Activated naive CD4-positive, alpha-beta T cell treated with anti-CD3 and anti-CD28 coated beads, Interleukin-2, amount 50 U/mL, for 72 hours (primary cell): ENCODE measurements around the gene DMC1. TPM values are rescaled to one million over a fixed set of nuclear protein-coding genes. Genes with fewer than 3 reads are reported as not detected.
"Not testable (repeated sequence)": the region's sequence is repeated elsewhere in the genome, so short reads cannot be mapped to it uniquely, and the experiment has no call there.

Source experiments
- ATAC-seq, 2 donors: fragments of 150-1000 bp; cut with Tn5 transposase; 2 replicates each; pipeline ENCODE4 v1.10.0; 2021; ENCODE audit warnings: mild to moderate bottlenecking in 2 of 2, moderate library complexity in 2 of 2
- DNase-seq, 2 donors: peaks; one replicate each; pipeline ENCODE4 v3.0.0; 2021 to 2022; ENCODE audit warnings: low spot score in 2 of 2
- H3K27ac Mint-ChIP-seq, 2 donors: one replicate each; pipeline ENCODE4 v1.8.0; 2022; ENCODE audit warnings: mild to moderate bottlenecking in 2 of 2, mixed read lengths in 2 of 2
- H3K36me3 Mint-ChIP-seq, 2 donors: one replicate each; pipeline ENCODE4 v1.8.0; 2022; ENCODE audit warnings: mixed read lengths in 2 of 2
- H3K9me3 Mint-ChIP-seq, 2 donors: one replicate each; pipeline ENCODE4 v1.8.0; 2022; ENCODE audit warnings: mixed read lengths in 2 of 2
- total RNA-seq, 2 donors: library from RNA; stranded (reverse); gene quantifications; one replicate each; pipeline ENCODE4 v1.2.3, GENCODE V29; 2022

DMC1 gene
- total RNA-seq, 2 donors from 2014 or later, result 10.8 to 21.1 TPM

DNA sequence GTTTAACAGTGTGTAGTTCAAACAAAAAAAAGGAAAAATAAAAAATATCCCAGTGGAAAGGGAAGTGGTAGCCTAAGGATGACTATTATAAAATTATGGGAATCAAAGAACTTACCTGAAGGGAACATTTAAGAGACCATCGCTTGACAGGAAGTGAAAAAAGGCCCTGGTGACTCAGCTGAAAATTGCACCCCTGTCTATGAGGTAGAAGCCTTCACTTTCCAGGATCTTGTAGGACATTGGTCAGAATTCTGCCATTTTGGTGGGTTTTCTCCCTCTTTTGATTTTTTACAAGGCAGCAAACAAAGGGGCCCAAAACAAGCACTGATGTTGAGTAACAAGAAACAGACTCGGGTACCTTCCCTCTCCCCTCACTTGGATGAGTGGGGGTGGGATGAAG, 79.5 kb downstream of the DMC1 start:
- DNase-seq (no peak), ATAC-seq (peak in 1 of 2 donors; percentile 32)
- Mint-ChIP-seq H3K9me3 (no peaks in the 10 kb centered on the region), H3K27ac (peak overlapping the region; percentile 71 to 85), H3K36me3 (peaks cover 51 to 78% of the 10 kb centered on the region in 2 donors)

DNA sequence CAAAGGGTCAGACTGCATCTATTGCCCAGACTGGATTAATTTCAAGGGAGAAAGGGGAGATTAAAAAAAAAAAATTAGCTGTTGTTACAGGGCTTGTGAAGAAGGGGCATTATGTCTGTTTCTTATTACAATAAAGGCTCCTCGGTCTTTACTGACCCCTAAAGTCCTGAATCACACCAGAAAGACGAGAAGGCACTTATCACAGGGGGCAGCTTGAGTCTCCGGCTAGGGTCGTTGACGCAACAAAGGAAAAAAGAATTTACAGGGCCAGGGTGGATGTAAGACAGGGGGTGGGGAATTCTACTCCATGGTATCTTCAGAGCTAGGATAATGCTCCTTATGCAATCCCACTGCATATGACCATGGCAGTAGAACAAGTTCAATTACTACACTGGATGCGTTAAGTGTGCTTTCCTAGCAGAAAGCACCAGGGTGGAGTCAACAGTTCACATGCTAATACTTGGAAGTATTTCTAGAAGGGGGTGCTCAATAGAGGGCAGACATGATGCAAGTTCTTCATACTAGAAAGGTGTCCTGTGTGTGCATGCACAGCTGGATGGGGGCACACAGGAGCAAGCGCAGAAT, 80.3 kb downstream of the DMC1 start:
- ATAC-seq (no peak), DNase-seq (no peak)
- H3K9me3 Mint-ChIP-seq, result no peaks in the 10 kb centered on the region
- H3K27ac Mint-ChIP-seq, result peak overlapping the region; percentile 45 to 71
- peaks cover 49 to 81% of the 10 kb centered on the region in 2 donors for H3K36me3 Mint-ChIP-seq

DNA sequence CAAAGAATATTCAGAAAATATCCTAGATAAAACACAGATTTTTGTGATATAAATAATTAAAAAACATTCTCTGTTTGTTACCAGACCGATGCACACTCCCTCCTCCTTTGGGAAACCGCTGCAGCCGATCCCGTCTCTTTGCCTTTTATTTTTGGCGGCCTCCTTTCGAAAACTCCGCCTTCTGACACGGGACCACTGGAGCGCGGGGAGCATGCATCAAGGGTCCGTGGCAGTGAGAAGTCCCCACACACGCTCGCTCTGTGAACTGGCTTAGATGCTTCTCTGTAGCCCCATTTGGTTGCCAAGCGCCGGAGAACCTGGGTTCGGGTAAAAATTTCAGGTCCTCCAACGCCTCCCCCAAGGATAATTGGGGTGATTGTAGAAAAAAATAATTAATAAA, 80.8 kb downstream of the DMC1 start:
- H3K27ac Mint-ChIP-seq, result peak overlapping the region in 1 of 2 donors; percentile 71

DNA sequence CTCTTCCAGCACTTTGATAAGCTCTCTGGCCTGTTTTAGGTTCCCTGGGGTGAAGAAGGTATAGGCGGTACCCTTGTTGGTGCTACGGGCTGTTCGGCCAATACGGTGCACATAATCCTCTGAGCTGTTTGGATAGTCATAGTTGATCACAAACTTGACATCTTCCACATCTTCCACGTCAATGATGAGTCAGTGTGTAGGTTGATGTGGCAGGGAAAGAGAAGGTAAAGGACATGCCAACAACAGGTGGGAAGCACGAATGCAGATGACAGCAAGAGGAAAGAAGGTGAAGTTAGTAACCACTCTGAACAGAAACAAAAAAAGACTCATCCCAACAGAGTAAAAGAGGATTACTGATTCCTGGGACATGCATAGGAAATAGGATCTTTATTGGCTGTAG, 82.0 kb downstream of the DMC1 start:
- peaks cover 50 to 80% of the 10 kb centered on the region in 2 donors for H3K36me3 Mint-ChIP-seq
- H3K9me3 Mint-ChIP-seq, result no peaks in the 10 kb centered on the region
- H3K27ac Mint-ChIP-seq, result peak overlapping the region; percentile 1 to 54
- ATAC-seq (peak; percentile 26 to 49), DNase-seq (no peak)

More for the DNA sequence above, 80.8 kb downstream of the DMC1 start:
- H3K36me3 Mint-ChIP-seq, result peaks cover 48 to 80% of the 10 kb centered on the region in 2 donors
- DNase-seq (no peak), ATAC-seq (no peak)
- no peaks in the 10 kb centered on the region for H3K9me3 Mint-ChIP-seq

DNA sequence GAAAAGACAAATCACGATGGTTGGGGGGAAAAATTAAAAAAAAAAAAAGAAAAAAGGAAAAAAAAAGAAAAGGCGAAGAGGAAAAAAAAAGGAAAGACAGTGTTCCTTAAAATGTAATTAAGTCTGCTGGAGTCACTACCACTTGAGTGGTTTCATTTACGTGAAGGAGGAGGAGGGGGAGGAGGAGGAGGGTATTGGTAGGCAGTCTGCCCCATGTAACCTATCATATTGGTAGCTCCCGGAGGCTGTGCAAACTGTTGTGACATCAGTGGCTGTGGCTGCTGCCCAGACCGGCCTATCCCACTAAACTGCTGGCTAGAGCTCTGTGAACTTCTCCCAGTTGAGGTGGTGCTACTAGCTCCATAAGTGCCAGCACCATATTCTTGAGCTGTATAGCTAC, 84.2 kb downstream of the DMC1 start:
- DNase-seq (no peak), ATAC-seq (peak in 1 of 2 donors; percentile 40)
- no peak overlapping the region for H3K27ac Mint-ChIP-seq
- H3K36me3 Mint-ChIP-seq, result peaks cover 55 to 74% of the 10 kb centered on the region in 2 donors
- H3K9me3 Mint-ChIP-seq, result no peaks in the 10 kb centered on the region

DNA sequence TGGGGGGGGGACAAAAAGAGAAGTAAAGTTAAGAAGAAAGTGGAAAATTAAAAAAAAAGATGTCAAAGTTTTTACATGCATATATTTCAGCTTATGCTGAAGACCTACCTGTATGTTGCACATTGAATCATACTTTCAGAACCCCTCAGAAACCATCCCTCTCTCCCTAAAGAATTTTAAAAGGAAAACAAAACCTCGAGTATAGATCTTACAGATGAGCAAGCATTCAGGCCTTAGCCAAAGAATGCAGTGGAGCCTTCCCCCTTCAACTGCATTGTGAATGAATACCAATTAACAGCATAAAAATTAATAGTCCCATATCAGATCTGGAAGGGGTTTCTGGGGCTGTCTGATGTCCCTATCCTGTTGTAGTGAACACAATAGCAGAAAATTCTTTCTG, 85.7 kb downstream of the DMC1 start:
- peaks cover 45 to 59% of the 10 kb centered on the region in 2 donors for H3K36me3 Mint-ChIP-seq
- H3K9me3 Mint-ChIP-seq, result no peaks in the 10 kb centered on the region

DNA sequence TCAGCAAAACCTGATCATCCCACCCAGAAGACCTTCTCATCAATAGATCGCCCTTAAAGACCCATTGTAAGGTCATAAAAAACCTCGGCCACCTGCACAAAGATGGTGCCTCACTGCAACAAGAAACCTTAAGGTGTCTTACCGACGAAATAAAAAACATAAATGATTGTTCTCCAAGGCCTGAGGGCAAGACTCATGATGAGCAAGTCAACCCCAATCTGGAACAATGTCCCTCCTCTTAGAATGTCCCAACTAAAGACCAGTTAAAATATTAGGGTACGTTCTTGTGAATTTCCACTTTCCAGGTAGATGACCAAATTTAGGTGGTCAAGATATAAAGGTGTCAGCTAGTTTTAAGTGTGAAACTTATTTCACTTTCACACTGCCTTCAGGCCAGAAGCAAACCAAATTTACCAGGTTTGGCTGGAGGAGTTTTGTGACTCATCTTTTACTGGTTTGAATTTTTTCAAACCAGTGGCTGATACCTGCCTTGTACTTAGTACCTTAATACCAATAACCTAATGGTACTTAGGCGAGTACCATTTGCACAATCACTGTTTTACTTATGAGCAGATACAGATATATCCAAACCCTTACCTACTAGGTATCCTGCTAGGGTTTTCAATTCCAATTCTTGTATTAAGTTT, 87.2 kb downstream of the DMC1 start:
- Mint-ChIP-seq H3K27ac (peak overlapping the region in 1 of 2 donors; percentile 75), H3K9me3 (no peaks in the 10 kb centered on the region), H3K36me3 (peaks cover 35 to 46% of the 10 kb centered on the region in 2 donors)
- ATAC-seq, result peak in 1 of 2 donors; percentile 51
- DNase-seq, result no peak

More for the DNA sequence above, 85.7 kb downstream of the DMC1 start:
- H3K27ac Mint-ChIP-seq, result peak overlapping the region; percentile 12 to 82
- ATAC-seq, result no peak
- DNase-seq, result no peak

DNA sequence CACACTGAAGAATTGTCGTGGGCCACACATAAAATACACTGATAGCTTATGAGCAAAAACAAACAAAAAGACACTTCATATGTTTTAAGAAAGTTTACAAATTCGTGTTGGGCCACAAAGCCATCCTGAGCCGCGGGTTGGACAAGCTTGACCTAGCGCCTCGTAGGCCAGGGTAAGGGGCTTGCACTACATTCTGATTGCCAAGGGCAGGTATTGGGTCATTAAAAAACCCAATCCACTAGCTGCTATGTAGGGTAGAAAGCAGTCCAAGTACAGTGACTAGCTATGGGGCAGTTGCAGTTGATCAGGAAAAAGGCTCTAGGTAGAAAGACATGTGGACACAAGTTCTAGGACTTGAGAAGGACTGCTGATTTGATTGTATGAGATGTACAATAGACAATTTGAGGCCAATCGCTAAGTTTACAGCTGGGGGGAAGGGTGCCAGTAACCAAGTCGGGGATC, 88.1 kb downstream of the DMC1 start:
- ATAC-seq (peak in 1 of 2 donors; percentile 1), DNase-seq (no peak)
- Mint-ChIP-seq H3K36me3 (peaks cover 33 to 44% of the 10 kb centered on the region in 2 donors), H3K9me3 (no peaks in the 10 kb centered on the region), H3K27ac (peak overlapping the region; percentile 48 to 75)

DNA sequence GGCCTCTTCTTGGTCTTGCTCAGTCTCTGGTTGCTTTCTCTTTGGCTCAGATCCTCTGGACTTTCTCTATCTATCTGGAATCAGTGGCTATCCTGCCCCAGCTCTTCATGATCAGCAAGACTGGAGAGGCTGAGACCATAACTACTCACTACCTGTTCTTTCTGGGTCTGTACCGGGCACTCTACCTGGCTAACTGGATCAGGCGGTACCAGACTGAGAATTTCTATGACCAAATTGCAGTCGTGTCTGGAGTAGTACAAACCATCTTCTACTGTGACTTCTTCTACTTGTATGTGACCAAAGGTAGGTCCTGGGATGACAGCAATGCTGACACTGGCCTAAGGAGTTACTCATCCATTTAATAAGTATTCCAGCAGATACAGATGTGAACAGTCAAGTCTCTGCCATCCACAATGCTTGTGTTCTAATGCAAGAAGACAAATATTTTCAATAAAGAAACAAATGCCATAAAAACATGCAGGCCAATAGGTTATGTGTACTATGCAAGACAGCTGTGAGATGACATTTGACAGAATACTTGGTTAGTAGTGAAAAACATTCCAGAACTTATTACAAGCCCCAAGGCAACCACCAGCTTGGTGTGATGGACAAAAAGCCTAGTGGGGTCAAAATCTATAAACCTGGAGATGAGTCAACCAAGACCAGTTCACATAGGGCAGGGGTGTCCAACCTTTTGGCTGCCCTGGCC, 88.7 kb downstream of the DMC1 start:
- DNase-seq (no peak), ATAC-seq (peak in 1 of 2 donors; percentile 19)
- H3K36me3 Mint-ChIP-seq, result peaks cover 28 to 38% of the 10 kb centered on the region in 2 donors
- H3K9me3 Mint-ChIP-seq, result no peaks in the 10 kb centered on the region
- H3K27ac Mint-ChIP-seq, result peak overlapping the region; percentile 40 to 75

DNA sequence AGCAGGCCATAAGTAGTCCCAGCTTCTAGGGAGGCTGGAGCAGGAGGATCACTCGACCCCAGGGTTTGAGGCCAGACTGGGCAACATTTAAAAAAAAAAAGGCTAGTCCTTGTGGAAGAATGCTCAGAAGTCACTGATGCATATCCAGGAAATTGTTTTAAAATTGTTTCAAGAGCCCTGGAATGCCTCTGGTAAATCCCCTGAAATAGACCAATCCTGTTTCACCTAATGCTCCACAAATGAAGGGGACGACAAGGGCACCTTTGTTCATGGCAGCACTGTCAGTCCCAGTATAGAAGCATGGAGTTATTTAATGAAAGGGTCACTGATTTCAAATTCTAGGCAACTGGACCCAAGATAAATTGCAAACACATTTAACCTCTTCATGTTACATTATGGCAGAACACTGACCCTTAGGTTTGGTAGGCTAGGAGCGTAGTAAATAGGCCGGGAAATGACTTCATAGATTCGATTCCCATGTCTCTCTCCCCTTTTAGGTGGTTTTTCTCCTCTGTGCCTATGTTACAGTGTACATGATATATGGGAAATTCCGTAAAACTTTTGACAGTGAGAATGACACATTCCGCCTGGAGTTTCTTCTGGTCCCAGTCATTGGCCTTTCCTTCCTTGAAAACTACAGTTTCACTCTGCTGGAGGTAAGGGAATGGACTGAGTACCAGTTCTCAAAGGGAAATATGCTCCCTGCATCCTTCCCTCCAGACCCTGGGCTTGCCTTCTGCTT, 90.7 kb downstream of the DMC1 start:
- H3K27ac Mint-ChIP-seq, result peak overlapping the region in 1 of 2 donors; percentile 68
- ATAC-seq (no peak), DNase-seq (no peak)
- H3K9me3 Mint-ChIP-seq, result no peaks in the 10 kb centered on the region
- peaks cover 18 to 20% of the 10 kb centered on the region in 2 donors for H3K36me3 Mint-ChIP-seq

DNA sequence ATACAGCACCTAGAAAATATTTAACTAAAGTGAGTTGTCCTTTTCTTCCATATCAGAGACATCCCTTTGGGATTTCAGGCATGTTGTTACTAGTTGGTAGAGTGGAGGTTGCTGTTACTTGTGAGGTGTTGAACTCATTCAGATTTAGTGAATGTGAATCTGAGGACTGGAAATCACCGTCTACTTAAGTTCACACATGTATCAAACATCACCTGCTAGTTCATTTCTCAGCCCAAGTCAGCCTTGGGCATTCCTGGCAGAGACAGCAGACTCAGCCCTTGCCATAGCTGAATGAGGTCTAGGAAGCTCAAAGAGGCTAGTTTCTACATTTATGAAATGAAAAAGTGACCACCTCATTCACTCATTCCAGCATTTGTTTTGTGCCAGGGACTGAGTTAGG, 92.4 kb downstream of the DMC1 start:
- DNase-seq, result no peak
- Mint-ChIP-seq H3K27ac (peak overlapping the region in 1 of 2 donors; percentile 37), H3K9me3 (no peaks in the 10 kb centered on the region), H3K36me3 (peaks cover 3% of the 10 kb centered on the region in 2 donors)
- ATAC-seq, result no peak

DNA sequence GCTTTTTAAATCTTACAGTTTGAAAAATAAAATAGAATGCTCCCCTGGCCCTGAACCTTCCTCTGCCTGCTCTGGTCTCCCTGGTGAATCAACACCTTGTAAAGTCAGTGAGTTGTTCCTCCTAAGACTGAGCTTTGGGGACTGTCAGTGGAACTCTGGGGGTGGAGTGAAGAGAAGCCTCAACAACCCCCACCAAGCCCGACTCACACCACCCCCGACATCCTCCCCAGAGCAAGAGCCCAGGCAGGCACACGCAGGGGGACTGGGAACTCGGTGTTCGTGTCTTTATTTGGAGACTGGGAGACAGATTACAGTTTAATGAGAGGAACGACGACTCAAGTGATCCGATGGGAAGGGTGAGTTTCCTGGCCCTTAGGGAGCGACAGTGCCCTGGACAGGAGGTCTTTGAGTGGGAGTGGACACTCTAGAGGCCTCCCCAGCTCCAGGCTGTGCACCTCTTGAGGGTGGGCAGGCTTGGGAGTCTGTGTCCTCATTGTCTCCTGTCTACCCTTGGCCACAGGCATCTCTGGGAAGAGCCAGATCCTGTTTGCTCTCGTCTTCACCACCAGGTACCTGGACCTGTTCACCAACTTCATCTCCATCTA, 95.9 kb downstream of the DMC1 start:
- H3K9me3 Mint-ChIP-seq, result no peaks in the 10 kb centered on the region
- no peak for ATAC-seq

DNA sequence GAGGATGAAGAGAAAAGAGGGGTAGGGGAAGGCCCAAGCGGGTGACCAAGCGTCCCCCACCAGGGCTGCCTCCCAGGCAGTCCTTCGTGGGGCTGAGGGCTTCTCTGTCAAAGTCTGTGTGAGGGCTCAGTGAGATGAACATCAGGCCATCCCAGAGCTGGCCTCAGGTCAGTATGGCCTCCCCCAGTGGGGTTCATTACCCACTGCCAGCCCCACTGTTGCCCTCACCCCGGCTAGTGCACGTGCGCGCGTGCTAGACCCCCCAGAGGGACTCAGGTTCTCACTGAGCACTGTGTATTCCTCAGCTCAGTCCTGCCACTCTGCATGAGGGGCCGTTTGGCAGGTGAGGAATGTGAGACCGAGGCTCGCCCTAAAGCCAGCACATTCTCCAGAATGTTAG, 98.7 kb downstream of the DMC1 start:
- H3K36me3 Mint-ChIP-seq, result no peaks in the 10 kb centered on the region
- no peak for DNase-seq
- no peak for ATAC-seq
- H3K9me3 Mint-ChIP-seq, result no peaks in the 10 kb centered on the region
- H3K27ac Mint-ChIP-seq, result no peak overlapping the region

More for the DNA sequence above, 95.9 kb downstream of the DMC1 start:
- no peak overlapping the region for H3K27ac Mint-ChIP-seq
- no peaks in the 10 kb centered on the region for H3K36me3 Mint-ChIP-seq
- DNase-seq, result no peak

DNA sequence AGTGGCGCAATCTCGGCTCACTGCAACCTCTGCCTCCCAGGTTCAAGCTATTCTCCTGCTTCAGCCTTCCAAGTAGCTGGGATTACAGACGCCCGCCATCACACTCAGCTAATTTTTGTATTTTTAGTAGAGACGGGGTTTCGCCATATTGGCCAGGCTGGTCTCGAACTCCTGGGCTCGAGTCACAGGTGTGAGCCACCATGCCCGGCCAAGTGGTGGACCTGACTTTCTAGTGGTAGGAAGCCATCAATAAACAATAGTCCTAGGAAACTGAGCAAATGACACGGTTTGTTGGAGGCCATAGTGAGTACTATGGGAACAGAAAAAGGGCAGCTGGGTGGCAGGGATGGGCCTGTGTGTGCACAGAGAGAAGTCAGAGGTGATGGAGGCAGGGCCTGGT, 99.8 kb downstream of the DMC1 start:
- H3K27ac Mint-ChIP-seq, ATAC-seq, H3K9me3 Mint-ChIP-seq, H3K36me3 Mint-ChIP-seq, DNase-seq: not testable (repeated sequence)

DNA sequence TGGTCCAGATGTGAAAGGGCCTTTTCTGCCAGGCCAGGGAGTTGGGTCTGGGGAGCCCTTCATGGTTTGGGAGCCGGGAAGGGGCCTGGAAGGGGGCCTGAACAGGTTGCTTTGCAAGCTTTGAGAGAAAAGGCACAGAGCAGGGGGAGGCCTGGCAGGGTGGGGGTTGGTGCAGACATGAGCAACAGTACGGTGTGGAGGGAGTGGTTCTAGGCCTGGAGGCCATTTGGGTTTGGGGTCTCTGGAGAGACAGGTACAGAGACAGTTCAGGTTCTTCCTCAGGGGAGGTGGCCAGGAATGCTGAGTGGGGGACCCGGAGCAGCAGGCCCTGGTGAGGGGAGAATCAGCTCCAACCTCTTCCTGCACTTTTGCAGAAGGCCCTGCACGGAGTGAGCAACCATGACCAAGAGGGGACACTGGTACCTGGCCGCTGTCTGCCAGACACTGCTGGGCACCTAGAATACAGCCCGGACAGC, 100.6 kb downstream of the DMC1 start:
- DNase-seq (peak in 1 of 2 donors; percentile 54), ATAC-seq (no peak)
- Mint-ChIP-seq H3K36me3 (no peaks in the 10 kb centered on the region), H3K27ac (no peak overlapping the region), H3K9me3 (no peaks in the 10 kb centered on the region)
